Fibroblast of lung (primary cell): ENCODE results near the gene KRCC1.

Experiments
- EZH2 ChIP-seq: IDR thresholded peaks from 2 replicates; pipeline ENCODE4 v1.5.1; 2012; ENCODE audit warnings: low read length, control low read depth, mild to moderate bottlenecking; ENCODE audit errors: missing control alignments
- TF ChIP-seq, protein P1 (sequence below), 2 donors: IDR thresholded peaks in 1 of 2; conservative IDR thresholded peaks in 1 of 2; 1 replicate in 1 of 2; 2 replicates in 1 of 2; pipeline ENCODE4 v1.5.1; 2011 to 2012; ENCODE audit warnings: low read length in 2 of 2, control low read depth in 1 of 2, inconsistent platforms in 1 of 2, low read depth in 1 of 2, mild to moderate bottlenecking in 1 of 2

DNA sequence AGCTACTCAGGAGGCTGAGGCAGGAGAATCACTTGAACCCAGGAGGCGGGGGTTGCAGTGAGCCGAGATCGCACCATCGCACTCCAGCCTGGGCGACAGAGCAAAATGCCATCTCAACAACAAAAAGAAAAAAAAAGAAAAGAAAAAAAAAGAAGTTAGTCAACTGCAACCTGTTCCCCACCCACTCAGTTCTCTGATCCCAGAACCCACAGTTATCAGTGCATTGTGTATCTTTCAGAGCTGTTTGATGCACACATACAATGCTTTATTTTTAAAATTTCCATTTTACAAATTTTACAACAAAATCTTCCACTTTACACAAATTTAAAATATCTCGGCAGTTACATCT, 53.2 kb downstream of the KRCC1 start:
- TF ChIP-seq, protein P1, sequence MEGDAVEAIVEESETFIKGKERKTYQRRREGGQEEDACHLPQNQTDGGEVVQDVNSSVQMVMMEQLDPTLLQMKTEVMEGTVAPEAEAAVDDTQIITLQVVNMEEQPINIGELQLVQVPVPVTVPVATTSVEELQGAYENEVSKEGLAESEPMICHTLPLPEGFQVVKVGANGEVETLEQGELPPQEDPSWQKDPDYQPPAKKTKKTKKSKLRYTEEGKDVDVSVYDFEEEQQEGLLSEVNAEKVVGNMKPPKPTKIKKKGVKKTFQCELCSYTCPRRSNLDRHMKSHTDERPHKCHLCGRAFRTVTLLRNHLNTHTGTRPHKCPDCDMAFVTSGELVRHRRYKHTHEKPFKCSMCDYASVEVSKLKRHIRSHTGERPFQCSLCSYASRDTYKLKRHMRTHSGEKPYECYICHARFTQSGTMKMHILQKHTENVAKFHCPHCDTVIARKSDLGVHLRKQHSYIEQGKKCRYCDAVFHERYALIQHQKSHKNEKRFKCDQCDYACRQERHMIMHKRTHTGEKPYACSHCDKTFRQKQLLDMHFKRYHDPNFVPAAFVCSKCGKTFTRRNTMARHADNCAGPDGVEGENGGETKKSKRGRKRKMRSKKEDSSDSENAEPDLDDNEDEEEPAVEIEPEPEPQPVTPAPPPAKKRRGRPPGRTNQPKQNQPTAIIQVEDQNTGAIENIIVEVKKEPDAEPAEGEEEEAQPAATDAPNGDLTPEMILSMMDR (conservative IDR thresholded peaks at IDR 0.05 in 1 of 2, IDR thresholded peaks at IDR 0.05 in 1 of 2; ENCODE audit: low read depth in 1 of 2, low read length in 2 of 2) = no peak
- TF ChIP-seq EZH2 = no peak
